ENCODE data around the gene ARID2.

- TF ChIP-seq POLR2AphosphoS5 (IDR thresholded peaks at IDR 0.05) (no peak), CTCF (IDR thresholded peaks at IDR 0.05) (no peak), POLR2A (IDR thresholded peaks at IDR 0.05) (no peak), EP300 (IDR thresholded peaks at IDR 0.05) (no peak)
These were observed 179.7 kb downstream of the ARID2 start for GRCh38 chr12:45909041-45909713.
